Stimulated activated CD4-positive, alpha-beta T cell treated with anti-CD3 and anti-CD28 coated beads, Interleukin-4, amount 100 ng/mL, for 4 hours (primary cell): Measurements from ENCODE around the gene FBN2.
"Not testable (repeated sequence)": the region's sequence is repeated elsewhere in the genome, so short reads cannot be mapped to it uniquely, and the experiment has no call there.

ENCODE experiments used
- DNase-seq, 2 experiments: peaks; one replicate each; pipeline ENCODE4 v3.0.0-alpha.2; 2020

FBN2 gene

DNA sequence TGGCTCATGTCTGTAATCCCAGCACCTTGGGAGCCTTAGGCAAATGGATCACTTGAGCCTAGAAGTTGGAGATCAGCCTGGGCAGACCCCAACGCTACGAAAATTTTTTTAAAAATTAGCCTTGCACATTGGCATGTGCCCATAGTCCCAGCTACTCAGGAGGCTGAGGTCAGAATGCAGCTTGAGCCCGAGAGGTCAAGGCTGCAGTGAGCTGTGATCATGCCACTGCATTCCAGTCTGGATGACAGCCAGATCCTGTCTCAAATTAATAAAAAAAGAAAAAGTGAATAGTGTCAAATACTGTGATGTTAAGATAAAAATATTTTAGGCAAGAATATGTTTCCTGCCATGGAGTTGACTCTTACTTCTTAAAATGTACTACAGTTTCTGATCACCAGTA is 5.3 kb downstream of the FBN2 start:
- DNase-seq: no peak

DNA sequence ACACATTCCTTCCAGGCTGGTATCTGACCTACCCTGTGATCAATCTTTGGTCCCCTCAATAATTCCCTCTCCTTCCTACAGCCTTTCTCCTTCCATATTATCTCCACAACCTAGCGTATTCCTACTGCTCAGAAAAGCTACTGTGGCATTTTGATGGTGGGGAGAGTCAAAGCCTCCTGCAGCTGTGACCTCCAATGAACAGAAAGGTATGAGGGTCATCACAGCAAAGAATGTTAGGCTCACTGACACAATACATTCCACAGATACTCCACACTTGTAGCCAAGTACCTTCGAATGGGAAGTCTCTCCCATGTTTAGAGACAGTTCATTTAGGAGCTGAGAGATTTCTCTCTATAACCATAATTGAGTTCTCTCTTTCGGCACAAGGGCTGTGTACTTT is 5.9 kb downstream of the FBN2 start:
- no peak for DNase-seq

DNA sequence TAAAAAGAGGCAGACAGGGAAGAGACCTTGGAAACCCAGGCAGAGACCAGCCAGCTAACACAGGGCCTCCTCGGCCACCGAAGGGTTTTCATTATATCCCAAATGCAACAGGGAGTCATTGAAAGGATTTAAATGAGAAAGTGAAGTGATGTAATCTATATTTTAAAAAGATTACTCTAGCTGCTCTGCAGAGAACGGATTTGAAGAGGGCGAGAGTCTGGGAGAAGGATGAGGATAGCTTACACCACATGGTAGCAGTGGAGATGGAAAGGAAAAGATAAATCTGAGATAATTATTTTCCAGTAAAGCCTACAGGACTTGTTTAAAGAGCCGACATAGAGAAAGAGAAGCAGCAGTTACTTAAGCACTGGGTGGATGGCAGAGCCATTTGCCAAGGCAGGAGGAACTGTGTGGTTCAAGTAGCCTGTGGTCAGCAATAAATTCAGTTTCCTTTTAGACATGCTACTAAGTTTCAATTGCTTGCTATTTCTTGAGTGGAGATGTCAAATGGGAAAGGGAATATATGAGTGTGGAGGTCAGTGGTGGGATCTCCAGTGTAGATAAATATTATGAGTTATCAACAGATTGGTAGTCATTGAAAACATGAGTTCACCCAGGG is 9.3 kb downstream of the FBN2 start:
- no peak for DNase-seq

DNA sequence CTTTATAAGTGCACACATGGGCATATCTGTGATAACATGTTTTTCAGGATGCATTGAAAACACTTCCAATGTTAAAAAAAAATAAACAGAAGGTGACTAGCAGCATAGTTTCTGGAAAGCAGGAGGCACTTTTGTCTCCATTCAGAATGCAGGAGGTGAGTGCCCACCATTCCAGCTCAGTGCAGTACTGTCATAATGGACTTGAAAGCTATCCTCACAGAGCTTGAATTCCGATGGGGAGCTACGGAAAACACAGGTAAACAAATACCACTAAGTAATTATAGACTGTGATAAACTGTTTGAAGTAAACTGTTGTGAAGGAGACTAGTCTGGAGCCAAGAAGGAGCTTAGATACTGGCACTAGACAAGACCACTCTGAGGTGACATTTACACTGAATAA is 9.9 kb downstream of the FBN2 start:
- DNase-seq: no peak

DNA sequence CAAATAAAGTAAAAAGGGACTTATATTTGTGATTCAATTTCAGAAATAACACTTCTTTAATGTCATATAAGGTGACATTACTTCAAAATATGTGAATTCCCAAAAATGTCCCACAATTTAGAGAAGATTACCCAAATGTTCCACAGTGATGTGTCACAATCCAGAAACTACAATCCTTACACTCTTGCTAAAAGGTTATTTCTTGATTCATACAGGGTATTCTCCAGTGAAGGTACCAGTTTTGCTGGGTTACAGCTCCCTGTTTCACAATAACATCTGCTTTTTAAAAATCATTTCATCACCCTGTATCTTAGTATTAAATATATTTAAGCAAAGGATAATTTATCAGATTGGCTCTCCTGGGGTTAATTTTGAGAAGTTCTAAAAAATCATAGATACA is 11.0 kb downstream of the FBN2 start:
- DNase-seq: no peak

DNA sequence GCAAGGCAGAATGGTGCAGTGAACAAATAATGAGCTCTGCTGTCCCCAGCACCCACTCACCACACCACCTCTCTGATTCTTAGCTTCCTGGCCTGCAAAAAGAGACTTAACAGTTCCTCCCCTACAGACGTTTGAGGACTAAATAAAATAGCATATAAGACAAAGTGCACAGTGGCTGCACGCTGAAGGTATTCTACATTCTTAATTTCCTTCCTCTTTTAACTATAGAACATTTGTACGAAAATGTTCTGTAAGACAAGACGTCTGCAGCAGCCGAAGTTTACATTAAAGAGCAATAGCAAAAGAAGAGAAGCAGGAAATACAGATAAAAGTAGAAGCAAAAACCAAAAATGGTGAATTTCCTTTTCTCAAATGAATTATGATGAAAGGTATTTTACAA is 15.7 kb downstream of the FBN2 start:
- DNase-seq: no peak

DNA sequence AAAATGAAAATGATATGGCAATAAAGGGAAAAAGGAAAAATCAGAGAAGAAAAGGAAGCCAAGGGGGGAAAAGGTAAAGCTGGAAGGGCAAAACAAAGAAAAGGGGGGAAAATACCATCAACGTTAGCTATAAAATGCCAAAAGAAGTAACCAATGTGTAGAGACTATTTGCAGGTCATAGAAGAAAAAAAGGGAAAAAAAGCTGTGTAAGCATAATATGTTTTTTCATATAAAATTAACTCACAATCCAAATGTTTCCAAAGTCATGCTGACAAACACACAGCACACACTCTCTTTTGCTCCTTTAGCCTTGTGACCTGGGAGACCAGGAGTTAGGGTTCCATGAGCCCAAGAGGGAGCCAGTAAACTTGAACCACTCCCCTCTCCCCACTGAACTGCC is 18.2 kb downstream of the FBN2 start:
- DNase-seq: no peak

DNA sequence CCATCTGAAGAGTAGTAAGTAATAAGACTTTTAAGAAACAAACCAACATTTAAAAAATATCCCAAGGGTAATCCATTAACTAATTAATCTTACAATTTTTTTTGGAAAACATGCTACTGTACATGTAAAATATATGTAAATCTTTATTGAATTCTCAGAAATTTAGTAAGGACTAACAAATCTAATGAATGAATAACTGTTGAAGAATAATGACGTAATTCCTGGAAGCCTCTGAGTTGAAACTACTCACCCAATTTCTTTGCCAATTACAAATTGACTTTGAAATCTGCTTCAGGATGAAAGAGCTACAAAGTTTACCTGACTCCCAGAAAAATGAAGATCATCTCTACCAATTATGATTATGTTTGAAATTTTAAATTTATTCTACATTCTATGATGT is 21.1 kb downstream of the FBN2 start:
- DNase-seq: no peak

DNA sequence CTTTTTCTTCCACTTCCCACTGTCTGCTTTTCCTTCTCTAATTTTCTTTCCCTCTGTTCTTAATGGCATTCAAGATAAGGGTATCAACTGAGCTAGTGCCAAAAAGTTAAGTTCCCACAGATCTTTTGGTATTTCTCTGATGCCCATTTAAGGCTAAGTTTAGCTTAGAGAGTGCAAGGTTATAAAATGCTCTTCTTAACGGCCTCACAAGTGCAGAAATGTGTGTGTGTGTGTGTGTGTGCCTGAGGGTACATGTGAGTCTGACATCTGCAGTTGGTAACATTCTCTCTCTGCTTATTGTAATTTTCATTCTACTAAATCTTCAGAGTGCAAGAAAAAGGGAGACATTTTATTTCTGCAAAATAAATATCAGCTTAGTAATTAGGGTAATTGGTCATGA is 24.2 kb downstream of the FBN2 start:
- DNase-seq: no peak

DNA sequence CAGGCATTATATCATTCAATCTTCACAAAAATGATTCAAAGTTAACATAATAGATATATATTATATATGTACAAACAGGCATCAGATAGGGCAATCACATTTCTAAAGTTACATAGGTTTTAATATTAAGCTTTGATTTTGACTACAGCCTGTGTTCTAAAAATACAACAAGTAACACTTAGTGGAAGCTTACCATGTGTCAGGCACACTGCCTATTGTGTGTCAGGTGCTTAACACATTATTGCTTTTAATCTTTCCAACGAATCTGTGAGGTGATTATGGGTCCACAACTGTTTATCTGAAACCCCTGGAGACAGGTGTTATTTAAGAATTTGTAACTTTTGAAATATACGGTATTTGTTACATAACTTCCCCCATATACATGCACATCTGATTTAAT is 25.2 kb downstream of the FBN2 start:
- DNase-seq: no peak

DNA sequence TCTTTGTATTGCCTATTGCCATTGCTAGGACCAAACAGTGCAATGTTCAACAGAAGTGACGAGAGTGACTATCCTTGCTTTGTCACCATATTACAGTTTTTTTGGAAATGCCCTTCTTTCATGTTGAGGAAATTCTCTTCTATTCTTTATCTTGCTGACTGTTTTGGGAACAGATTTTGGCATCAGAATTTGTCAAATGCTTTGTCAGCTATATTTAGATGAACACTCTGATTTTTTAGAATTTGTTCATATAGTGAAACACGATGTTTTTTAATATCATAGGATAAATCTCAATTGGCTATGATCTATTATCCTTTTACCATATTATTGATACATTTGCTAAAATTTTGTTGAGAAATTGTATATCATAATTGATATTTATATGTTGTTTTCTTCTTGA is 31.4 kb downstream of the FBN2 start:
- DNase-seq: no peak

DNA sequence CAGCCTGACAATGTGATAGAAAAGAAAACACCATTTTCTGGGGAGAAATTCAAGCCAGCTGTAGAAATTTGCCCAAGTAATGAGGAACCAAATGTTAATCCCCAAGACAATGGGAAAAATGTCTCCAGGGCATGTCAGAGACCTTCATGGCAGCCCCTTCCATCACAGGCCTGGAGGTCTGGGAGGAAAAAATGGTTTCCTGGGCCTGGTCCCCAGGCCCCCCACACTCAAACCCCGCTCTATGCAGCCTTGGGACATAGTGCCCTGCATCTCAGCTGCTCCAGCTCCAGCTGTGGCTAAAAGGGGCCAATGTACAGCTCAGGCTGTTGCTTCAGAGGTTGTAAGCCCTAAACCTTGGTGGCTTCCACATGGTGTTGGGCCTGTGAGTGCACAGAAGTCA is 34.3 kb downstream of the FBN2 start:
- DNase-seq: not testable (repeated sequence)

DNA sequence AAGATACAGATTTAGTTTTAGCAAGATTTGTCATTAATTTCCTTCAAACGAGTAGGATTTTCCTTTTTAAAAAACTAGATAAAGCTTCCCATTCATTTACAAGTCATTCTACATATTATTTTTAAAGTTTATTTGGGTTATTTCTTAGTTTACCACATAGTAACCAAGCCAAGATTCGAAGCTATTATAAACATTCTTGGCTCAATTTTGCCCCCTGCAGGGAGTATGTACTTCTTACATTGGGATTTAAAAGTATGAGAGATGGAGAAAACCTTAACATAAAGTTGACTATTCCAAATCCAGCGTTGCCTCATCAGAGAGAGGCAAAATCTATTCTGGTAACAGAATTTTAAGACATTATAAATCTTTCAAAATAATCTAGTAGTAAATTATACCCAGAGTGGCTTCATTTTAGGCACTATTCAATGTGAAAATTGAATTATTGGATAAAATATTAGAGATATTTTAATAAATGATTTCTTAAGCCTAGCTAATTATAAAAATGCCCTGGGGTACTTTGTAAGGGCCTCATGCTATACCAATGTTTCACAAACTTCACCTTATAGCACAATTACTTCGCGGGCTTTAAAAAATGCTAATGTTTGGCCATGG is 39.1 kb downstream of the FBN2 start:
- no peak for DNase-seq

DNA sequence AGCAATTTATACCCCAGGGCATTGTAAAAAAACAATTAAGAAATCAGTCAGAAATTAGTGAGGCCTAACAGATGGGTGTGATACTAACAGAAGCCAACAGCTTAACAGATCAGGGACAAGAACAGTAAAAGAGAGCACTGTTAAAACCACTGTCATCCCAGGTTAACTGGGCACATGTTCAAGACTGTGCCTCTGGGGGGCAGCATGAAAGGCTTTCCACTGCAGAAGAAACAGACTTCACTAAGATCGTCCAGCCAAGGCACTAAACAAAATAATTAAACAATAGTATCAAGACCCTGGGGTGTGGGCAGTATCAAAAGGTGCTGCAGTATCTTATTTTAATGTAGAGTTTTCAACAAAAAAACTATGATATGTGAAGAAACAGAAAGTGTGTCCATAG is 43.5 kb downstream of the FBN2 start:
- no peak for DNase-seq

DNA sequence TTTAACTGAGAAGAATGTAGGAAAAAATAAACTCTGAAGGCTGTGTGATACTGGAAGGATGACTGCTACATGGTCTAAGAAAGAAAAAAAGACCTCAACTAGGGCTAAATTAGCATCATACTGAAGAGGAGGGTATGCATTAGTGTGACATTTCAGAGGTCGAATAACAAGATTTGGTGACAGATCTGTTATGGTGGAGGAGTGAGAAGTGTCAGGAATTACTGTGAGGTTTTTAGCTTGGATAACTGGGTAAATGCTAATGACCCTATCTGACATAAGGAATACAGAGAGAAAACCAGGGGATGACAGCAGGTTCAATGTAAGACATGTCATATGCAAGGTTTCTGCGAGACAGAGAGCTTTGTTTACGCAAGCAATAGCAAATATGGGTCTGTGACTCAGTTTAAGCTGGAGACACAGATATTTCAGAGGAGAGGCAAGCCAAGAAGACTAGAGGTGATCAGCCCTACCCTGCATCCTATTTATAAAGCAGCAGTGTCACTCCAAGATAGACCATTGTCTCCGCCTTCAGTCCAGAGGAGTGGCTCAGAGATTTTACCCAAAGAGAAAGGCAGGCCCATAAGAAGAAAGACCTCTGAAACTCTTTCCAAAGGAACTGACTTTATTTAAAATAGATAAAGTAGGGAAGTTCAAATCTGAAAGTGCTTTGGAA is 44.3 kb downstream of the FBN2 start:
- no peak for DNase-seq

DNA sequence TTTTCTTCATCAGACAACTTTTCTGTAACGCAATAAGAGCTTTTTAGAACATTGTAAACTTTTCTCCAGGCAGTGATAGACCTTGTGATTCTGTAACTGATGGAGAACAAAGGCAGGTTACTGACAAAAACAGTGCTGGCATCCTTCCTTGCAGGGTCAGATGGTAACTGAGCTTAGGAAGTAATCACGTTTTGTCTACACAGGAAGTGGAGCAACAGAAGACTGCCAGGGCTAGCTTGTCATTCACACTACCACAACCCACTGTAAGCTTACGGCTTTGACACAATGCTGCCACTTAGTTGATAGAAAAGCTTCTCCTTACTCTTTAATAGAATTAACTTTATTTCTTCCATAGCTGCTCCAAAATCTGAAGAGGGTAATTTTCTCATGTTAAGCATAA is 46.8 kb downstream of the FBN2 start:
- DNase-seq: no peak

DNA sequence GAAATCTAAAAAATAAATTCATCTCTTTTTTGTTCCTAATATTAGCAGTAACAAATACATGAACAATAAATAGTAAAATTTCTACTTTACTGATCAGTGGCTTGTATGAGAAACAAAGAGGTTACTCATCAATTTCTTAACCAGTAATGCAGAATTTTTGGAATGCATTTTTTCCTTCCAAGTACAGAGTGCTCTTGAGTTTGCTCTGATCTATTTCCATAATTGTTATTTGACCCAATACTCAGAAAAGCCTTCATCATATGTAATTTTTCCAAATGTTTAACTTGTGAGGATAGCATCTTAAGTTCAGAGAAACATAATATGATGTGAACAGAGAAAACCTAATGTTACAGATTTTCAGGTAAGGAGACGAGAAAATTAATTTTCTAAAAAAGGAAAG is 47.3 kb downstream of the FBN2 start:
- no peak for DNase-seq

DNA sequence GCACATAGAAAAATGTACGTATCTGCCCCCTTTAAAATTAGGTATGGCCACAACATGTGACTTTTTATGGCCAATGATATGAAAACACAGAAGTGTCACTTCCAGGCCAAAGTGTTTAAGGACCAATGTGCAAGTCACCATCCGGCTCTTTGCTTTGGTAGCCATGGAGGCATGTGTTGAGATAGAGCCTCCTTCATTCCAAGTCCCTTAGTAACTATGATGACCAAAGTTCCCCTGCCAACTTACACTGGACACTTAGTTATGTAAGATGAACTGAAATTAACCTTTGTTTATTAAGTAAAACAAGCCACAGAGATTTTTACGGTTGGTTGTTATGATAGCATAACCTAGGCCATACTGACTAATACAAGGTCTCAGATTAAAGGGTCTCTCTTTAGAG is 51.0 kb downstream of the FBN2 start:
- no peak for DNase-seq

DNA sequence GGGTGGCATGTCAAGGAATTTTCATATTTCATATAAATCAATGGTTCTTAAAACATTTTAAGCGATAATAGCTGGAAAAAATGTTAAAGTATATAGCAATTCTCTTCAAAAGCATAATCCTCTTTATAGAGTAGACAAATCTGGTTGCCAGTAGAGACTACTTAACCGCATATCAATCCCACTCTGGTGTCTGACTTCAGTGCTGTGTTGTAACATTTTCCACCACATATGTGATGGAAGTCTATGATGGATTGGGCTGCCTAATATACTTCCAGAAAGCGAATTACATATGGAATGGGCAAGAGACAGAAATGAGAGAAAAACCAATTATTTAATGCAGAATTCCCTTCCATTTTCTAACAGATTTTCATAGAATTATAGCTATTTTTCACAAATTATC is 54.3 kb downstream of the FBN2 start:
- DNase-seq: no peak

DNA sequence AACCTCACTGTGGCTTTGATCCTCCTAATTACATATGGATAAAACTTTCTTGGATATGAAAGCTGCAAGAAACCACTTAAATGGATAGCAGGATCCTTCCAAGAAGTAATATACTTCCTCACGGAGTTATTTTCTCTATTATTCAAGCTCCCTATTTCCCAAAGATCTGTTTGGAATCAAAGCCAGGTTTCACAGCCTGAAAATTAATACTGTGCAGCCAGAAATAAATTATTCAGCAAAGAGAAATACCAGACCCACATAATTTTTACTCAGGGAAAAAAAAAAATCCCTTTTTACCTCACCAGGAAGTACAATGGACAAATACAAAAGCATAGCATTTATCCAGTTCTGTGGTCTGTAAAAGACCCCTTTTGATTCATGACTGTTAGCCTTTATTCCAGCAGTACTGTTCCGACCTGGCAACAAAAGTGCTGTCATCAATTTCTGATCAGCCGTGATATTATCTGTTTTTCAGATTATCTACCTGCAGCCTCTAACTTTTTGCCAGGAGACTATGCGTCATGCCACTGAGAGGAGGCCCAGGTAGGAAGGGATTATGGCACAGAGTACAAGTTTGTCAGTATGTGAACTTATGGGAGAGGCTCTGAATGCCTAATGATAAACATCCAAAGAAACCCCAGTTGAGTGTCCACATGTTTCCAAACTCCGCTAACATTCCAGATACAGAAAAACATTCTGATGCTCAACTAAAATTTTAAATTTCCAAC is 57.0 kb downstream of the FBN2 start:
- no peak for DNase-seq

DNA sequence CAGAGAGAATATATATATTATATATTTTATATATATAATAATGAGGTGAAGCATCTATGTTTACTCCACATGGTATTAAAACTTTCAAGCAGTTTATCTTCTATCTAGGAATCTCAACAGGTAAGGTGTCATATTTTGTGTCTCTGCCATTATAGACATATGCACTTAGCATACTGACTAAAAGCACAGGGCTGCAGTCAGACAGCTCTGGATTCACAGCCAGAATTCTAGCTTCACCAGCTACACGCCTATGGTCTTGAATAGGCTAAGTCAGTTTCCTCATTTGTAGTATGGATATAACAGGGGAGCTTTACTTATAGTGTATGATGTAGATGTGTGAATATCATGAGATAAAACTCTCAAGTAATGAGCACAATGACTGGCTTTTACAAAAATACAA is 57.9 kb downstream of the FBN2 start:
- no peak for DNase-seq

DNA sequence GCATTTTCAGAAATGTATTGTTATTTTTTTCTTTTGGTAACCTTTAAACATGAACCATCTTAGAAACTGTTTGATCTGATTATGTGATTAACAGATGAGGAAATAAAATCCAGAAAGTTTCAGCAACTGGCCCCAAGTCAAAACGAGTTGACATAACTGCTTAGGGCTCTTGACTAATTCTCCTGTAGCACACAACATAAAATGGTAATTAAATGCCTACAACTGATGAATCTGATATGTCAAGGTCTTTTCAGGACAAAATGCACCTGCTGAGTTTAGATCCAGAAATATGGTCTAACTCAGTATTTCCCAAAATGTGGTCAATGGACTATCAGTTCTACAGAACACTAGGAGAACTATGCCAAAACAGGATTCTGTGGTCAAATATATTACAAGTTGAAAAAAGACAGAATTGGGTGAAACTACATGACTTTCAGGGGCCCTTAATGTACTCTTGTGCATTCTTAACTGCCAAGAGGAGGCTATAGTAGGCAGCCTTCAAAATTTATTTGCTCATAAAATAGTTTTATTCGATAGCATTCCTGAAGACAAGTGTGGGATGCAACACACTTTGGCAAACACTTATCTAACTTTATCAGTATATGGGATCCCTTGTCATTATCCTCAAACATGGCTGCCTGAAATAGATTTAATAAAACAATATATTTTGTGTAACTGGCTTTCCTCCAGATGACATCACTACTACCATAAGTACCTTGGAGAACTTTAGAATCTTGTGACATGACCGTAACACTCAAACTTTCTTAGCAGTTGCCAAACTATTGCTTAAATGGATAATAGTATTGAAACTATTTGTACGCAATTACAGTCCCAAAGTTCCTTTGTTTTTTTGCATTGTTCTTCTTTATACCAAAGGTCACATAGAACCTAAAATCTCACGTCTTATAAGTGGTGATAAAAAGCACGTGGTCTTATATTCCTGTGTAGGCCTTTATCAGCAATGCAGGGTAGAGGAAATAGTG is 59.4 kb downstream of the FBN2 start:
- no peak for DNase-seq

DNA sequence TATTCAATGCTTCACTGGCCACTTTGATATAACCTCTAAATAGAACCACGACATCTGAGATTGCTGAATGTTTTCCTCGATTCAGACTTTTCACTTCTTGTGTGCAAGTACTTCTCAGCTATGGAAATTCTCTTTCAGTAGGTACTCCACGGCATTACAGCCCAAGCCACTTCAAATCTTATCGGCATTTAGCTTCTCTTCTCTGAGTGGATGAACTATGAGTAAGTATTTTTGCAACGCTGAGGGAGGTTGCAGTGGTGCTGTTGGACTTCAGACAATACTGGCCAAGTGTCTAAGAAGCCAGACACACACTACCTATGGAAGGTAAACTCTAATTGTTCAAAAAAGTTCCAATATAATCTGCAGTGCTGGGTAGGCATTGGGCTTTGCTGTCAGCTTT is 60.1 kb downstream of the FBN2 start:
- no peak for DNase-seq
